Liver (tissue), 3 donors: ENCODE data around the gene COL23A1.

ENCODE experiments used
- EGR1 ChIP-seq, 2 donors: IDR thresholded peaks; 2 replicates each; pipeline ENCODE4 v1.6.1; 2016 to 2018; ENCODE audit warnings: antibody characterized with exemption in 2 of 2, low read depth in 2 of 2
- RAD21 ChIP-seq, 2 donors: IDR thresholded peaks; 2 replicates each; pipeline ENCODE4 v1.6.1; 2016; ENCODE audit warnings: antibody characterized with exemption in 2 of 2, mild to moderate bottlenecking in 2 of 2
- RXRA ChIP-seq, 2 donors: IDR thresholded peaks; 2 replicates each; pipeline ENCODE4 v1.6.1; 2017 to 2018; ENCODE audit warnings: antibody characterized with exemption in 2 of 2, mild to moderate bottlenecking in 1 of 2
- TAF1 ChIP-seq: conservative IDR thresholded peaks from 2 replicates; pipeline ENCODE4 v1.6.1; 2016; ENCODE audit warnings: antibody characterized with exemption, mild to moderate bottlenecking
- YY1 ChIP-seq: IDR thresholded peaks from 2 replicates; pipeline ENCODE4 v1.6.1; 2016; ENCODE audit warnings: antibody characterized with exemption, mild to moderate bottlenecking
- TF ChIP-seq, protein P1 (sequence below): fragments of 150-350 bp; IDR thresholded peaks from 2 replicates; pipeline ENCODE4 v1.5.1; 2017; ENCODE audit warnings: improper control_type of control experiment, low read depth, low read length; ENCODE audit not compliant: missing input control
- TF ChIP-seq, protein P2 (sequence below): IDR thresholded peaks from 2 replicates; pipeline ENCODE4 v1.6.1; 2016; ENCODE audit warnings: antibody characterized with exemption
- TF ChIP-seq, protein P3 (sequence below): IDR thresholded peaks from 2 replicates; pipeline ENCODE4 v1.6.1; 2016; ENCODE audit warnings: antibody characterized with exemption, mild to moderate bottlenecking
- TF ChIP-seq, protein P4 (sequence below): IDR thresholded peaks from 2 replicates; pipeline ENCODE4 v1.6.1; 2016; ENCODE audit warnings: antibody characterized with exemption
- donor health status: healthy.
- donor health status: healthy.

GRCh38 chr5:178274781-178275537 is 315.2 kb downstream of the COL23A1 start:
- TF ChIP-seq, protein P1, sequence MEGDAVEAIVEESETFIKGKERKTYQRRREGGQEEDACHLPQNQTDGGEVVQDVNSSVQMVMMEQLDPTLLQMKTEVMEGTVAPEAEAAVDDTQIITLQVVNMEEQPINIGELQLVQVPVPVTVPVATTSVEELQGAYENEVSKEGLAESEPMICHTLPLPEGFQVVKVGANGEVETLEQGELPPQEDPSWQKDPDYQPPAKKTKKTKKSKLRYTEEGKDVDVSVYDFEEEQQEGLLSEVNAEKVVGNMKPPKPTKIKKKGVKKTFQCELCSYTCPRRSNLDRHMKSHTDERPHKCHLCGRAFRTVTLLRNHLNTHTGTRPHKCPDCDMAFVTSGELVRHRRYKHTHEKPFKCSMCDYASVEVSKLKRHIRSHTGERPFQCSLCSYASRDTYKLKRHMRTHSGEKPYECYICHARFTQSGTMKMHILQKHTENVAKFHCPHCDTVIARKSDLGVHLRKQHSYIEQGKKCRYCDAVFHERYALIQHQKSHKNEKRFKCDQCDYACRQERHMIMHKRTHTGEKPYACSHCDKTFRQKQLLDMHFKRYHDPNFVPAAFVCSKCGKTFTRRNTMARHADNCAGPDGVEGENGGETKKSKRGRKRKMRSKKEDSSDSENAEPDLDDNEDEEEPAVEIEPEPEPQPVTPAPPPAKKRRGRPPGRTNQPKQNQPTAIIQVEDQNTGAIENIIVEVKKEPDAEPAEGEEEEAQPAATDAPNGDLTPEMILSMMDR, result no peak
- TF ChIP-seq, protein P2, sequence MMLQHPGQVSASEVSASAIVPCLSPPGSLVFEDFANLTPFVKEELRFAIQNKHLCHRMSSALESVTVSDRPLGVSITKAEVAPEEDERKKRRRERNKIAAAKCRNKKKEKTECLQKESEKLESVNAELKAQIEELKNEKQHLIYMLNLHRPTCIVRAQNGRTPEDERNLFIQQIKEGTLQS, result no peak
- TF ChIP-seq, protein P3, sequence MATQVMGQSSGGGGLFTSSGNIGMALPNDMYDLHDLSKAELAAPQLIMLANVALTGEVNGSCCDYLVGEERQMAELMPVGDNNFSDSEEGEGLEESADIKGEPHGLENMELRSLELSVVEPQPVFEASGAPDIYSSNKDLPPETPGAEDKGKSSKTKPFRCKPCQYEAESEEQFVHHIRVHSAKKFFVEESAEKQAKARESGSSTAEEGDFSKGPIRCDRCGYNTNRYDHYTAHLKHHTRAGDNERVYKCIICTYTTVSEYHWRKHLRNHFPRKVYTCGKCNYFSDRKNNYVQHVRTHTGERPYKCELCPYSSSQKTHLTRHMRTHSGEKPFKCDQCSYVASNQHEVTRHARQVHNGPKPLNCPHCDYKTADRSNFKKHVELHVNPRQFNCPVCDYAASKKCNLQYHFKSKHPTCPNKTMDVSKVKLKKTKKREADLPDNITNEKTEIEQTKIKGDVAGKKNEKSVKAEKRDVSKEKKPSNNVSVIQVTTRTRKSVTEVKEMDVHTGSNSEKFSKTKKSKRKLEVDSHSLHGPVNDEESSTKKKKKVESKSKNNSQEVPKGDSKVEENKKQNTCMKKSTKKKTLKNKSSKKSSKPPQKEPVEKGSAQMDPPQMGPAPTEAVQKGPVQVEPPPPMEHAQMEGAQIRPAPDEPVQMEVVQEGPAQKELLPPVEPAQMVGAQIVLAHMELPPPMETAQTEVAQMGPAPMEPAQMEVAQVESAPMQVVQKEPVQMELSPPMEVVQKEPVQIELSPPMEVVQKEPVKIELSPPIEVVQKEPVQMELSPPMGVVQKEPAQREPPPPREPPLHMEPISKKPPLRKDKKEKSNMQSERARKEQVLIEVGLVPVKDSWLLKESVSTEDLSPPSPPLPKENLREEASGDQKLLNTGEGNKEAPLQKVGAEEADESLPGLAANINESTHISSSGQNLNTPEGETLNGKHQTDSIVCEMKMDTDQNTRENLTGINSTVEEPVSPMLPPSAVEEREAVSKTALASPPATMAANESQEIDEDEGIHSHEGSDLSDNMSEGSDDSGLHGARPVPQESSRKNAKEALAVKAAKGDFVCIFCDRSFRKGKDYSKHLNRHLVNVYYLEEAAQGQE, result no peak
- TF ChIP-seq YY1, result no peak
- TF ChIP-seq TAF1, result no peak
- no peak for TF ChIP-seq RAD21 (IDR thresholded peaks at IDR 0.05)
- TF ChIP-seq EGR1 (IDR thresholded peaks at IDR 0.05; ENCODE audit: low read depth in 2 of 2), result no peak
- no peak for TF ChIP-seq RXRA (IDR thresholded peaks at IDR 0.05)
- TF ChIP-seq, protein P4, sequence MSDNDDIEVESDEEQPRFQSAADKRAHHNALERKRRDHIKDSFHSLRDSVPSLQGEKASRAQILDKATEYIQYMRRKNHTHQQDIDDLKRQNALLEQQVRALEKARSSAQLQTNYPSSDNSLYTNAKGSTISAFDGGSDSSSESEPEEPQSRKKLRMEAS, result no peak
